Lower leg skin (tissue), 4 donors: Measurements from ENCODE around the gene GAK. TPM values are rescaled to one million over a fixed set of nuclear protein-coding genes. Genes with fewer than 3 reads are reported as not detected.

Experiments used
- DNase-seq, 2 donors: peaks; one replicate each; pipeline ENCODE4 v3.0.0-alpha.2; 2019; ENCODE audit warnings: low spot score in 2 of 2
- H3K4me3 ChIP-seq: fragments of 200-600 bp; sonication (generic); 2 replicates; pipeline ENCODE4 v1.5.1; 2017; ENCODE audit warnings: mild to moderate bottlenecking, low read depth; ENCODE audit not compliant: poor library complexity, severe bottlenecking
- POLR2A ChIP-seq, 2 donors: fragments of 450-650 bp; IDR thresholded peaks; one replicate each; pipeline ENCODE4 v1.6.1; 2016 to 2017; ENCODE audit warnings: antibody characterized with exemption in 2 of 2, mild to moderate bottlenecking in 1 of 2, moderate library complexity in 1 of 2
- WGBS, 2 donors: methylation state at CpG; one replicate each; pipeline ENCODE4 v1.1.5; 2018; 5-methylcytosine and 5-hydroxymethylcytosine counted together
- intact Hi-C: fragments of 100-400 bp; cut with DNase I; formaldehyde crosslinking; loops from one replicate; pipeline ENCODE4 v1.15.0; 2023; ENCODE audit warnings: low total_unique reads
- total RNA-seq, 4 donors: library from RNA; depleted of rRNA; stranded (reverse); fragments of >200 nt; gene quantifications; one replicate each; pipeline ENCODE4 v1.1.0, GENCODE V29; 2016
- TF ChIP-seq, protein P1 (sequence below), 3 donors: fragments of 450-650 bp; IDR thresholded peaks; one replicate each; pipeline ENCODE4 v1.5.1; 2016; ENCODE audit warnings: antibody characterized with exemption in 3 of 3, mild to moderate bottlenecking in 3 of 3, moderate library complexity in 2 of 3

GAK gene
- total RNA-seq, 4 donors from 2014 or later: 94.7 to 154 (median 108) TPM

DNA sequence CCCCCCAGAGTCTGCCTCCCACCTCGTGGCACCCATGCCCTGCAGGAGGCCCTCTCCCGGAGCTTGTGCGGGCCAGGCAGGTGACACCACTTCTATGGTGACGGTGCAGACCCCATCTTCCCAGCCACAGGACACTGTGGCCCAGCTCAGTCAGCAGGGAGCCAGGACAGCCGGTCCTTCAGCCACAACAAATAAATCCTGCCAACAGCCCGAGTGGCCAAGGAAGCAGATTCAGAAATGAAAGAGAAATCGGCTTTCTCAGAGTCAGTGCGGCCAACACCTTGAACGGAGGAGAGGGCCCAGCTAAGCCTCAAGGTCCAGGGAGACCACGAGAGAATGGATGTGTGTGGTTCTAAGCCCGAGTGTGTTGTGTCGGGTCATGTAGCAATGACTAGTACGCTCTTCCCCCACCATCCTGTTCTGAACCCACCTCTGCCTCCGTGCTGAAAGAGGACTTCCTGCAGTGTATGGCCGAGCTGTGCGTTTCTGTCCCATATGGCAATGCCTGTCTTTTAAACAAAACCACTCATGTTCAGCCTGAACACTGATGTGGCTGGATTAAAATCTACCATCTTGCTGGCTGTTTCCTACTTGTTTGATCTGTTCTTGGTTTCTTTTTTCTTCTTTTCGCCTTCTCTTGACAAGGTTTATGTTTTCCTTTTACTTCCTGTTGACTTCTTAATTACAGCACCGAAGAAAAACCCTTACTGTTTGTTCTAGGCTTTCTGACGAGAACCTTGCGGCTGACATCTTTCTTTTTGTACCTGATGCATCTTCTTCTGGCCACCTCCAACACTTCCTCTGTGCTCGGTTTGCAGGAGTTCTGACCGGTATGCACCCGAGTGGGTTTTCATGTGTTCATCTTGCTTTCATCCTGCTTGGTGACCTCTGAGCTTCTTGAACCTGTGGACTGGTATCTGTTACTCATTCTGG lies 53.1 kb downstream of the GAK start:
- intact Hi-C loops: no loop called here
- TF ChIP-seq POLR2A (IDR thresholded peaks at IDR 0.05): no peak
- TF ChIP-seq, protein P1, sequence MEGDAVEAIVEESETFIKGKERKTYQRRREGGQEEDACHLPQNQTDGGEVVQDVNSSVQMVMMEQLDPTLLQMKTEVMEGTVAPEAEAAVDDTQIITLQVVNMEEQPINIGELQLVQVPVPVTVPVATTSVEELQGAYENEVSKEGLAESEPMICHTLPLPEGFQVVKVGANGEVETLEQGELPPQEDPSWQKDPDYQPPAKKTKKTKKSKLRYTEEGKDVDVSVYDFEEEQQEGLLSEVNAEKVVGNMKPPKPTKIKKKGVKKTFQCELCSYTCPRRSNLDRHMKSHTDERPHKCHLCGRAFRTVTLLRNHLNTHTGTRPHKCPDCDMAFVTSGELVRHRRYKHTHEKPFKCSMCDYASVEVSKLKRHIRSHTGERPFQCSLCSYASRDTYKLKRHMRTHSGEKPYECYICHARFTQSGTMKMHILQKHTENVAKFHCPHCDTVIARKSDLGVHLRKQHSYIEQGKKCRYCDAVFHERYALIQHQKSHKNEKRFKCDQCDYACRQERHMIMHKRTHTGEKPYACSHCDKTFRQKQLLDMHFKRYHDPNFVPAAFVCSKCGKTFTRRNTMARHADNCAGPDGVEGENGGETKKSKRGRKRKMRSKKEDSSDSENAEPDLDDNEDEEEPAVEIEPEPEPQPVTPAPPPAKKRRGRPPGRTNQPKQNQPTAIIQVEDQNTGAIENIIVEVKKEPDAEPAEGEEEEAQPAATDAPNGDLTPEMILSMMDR (IDR thresholded peaks at IDR 0.05): no peak
- H3K4me3 ChIP-seq: no peak overlapping the region
- 86 to 87% methylated on average over 22 to 23 of the region's 23 CpGs for WGBS, 2 donors
- DNase-seq: no peak

DNA sequence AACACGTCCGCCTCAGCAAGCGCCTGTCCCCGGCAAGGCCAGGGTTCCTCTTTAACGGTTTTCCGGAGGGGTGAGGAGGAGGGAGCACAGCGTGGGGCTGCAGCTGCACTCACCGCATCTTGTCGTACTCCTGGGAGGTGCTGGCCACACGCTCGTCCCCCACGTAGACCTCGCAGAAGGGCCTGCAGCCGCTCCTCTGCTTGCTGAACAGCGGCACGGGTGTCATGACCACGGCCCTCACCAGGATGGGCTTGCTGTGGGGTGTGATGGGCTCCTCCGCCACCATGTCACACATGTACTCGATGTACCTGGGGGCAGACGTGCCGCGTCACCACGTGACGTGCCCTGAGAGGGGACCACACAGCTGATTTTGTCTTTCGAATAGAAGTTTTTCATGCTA lies 54.6 kb downstream of the GAK start:
- no peak for DNase-seq
- no peak for TF ChIP-seq POLR2A (IDR thresholded peaks at IDR 0.05)
- TF ChIP-seq, protein P1 (IDR thresholded peaks at IDR 0.05): no peak
- 94% methylated on average over 25 of the region's 25 CpGs for WGBS, 2 donors
- no peak overlapping the region for H3K4me3 ChIP-seq
- intact Hi-C loops: no loop called here

DNA sequence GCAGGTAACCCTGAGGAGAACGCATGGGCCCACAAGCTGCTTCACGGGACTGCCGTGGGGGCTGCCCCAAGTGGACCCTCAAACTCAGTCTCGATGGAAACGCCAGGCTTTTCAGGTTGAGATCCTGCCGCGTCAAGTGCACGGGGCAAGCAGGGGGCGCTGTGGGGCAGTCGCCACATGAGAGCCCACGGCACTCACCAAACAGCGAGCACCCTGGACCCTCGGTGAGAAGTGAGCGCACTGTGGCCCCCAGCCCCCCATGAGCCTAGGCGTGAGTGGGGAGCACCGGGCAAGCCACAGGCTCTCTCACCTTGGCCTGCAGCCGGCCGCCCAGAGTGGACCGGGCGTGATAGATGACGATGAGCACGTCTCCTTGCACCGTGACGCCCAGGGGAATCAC lies 55.3 kb downstream of the GAK start:
- intact Hi-C loops: no loop called here
- no peak overlapping the region for H3K4me3 ChIP-seq
- 94 to 96% methylated on average over 23 to 24 of the region's 24 CpGs for WGBS, 2 donors
- DNase-seq: no peak
- TF ChIP-seq, protein P1 (IDR thresholded peaks at IDR 0.05): no peak
- no peak for TF ChIP-seq POLR2A (IDR thresholded peaks at IDR 0.05)

DNA sequence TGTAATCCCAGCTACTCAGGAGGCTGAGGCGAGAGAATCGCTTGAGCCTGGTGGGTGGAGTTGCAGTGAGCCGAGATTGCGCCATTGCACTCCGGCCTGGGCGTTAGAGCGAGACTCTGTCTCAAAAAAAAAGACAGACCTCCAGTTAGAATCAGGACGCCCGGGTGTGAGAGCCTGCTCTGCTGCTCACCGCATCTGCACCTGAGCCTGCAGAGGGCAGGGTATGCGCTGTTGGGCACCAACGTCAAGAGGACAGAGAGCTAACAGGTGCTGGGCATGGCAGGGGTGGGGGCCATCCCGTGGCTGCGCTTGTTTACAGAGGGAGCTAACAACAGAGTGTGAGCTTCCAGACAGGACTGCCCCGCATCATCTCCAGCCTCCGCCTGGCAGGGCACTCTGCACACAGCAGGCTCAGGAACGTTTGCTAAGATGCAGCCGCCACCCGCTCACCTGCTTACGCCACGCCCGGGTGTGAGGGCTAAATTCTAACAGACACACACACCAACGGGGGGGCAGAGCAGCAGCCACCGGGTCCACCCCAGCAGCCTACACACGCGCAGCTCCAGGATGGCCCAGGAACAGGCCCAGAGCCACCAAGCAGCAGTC lies 56.2 kb downstream of the GAK start:
- 79 to 84% methylated on average over 26 of the region's 26 CpGs for WGBS, 2 donors
- TF ChIP-seq, protein P1 (IDR thresholded peaks at IDR 0.05): no peak
- TF ChIP-seq POLR2A (IDR thresholded peaks at IDR 0.05): no peak

DNA sequence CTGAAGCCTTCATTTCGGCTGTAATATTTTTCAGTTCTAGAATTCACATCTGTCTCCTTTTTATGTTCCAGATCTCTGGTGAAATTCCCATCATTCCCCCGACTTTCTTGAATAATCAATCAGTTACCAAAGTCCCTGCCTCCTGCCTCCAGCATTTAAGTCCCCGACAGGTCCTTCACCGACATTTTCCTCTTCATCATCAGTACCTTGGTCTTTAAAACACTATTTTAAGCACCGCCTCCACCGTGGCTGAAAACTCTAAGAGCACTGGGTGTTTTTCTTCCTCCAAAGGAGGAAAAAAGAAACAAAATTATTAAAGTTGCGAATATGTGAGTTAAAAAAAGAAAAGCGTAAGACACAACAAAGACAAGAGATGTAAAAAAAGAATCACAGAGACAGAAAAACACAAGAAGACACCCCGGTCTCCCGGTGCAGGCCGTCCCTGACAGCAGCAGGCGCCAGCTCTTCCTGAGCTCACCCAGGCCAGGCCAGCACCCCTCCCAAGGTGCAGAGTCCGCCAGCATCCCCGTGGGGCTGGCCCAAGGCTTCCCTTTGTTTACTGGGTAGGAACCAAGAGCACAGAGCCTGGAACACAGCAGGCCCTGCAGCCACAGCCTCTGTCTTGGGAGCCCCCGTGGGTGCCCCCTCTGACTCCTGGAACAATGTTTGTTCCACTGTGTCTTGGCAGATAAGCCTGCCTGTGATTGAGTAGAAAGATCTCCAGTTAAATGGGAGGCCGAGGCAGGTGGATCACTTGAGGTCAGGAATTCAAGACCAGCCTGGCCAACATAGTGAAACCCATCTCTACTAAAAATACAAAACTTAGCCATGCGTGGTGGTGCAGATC lies 56.9 kb downstream of the GAK start:
- no peak for DNase-seq
- no peak overlapping the region for H3K4me3 ChIP-seq
- intact Hi-C loops: no loop called here
- TF ChIP-seq POLR2A (IDR thresholded peaks at IDR 0.05): no peak
- TF ChIP-seq, protein P1 (IDR thresholded peaks at IDR 0.05): no peak
- 87 to 93% methylated on average over 16 to 17 of the region's 17 CpGs for WGBS, 2 donors

More for the DNA sequence above, 56.2 kb downstream of the GAK start:
- intact Hi-C loops: no loop called here
- DNase-seq: no peak
- no peak overlapping the region for H3K4me3 ChIP-seq
